Keratinocyte (primary cell): Measurements from ENCODE around the gene PDE1C. TPM values are rescaled to one million over a fixed set of nuclear protein-coding genes. Genes with fewer than 3 reads are reported as not detected.

Source experiments
- DNase-seq: peaks from one replicate; pipeline ENCODE4 v3.0.0-alpha.2; 2011; ENCODE audit warnings: low read depth, missing footprints, low spot score
- FAIRE-seq: peaks from 2 replicates; lab custom pipeline; 2011; peaks lifted over from hg19 to GRCh38; lab: Jason Lieb, UNC
- H2AFZ ChIP-seq: 2 replicates; pipeline ENCODE4 v1.6.0; 2012; ENCODE audit warnings: low read length, control low read depth, inconsistent platforms; ENCODE audit not compliant: control insufficient read depth
- H3K27ac ChIP-seq: 2 replicates; pipeline ENCODE4 v1.5.1; 2011; ENCODE audit warnings: low read length; ENCODE audit not compliant: control insufficient read depth, insufficient read depth
- H3K27me3 ChIP-seq: 3 replicates; pipeline ENCODE4 v1.6.0; 2011; ENCODE audit warnings: low read length; ENCODE audit not compliant: control insufficient read depth, insufficient read depth; ENCODE audit errors: extremely low read depth
- H3K36me3 ChIP-seq, 2 experiments: 2 replicates in 1 of 2; 3 replicates in 1 of 2; pipeline ENCODE4 v1.5.1; 2011; ENCODE audit warnings: low read length in 2 of 2, mild to moderate bottlenecking in 1 of 2; ENCODE audit not compliant: control insufficient read depth in 2 of 2, insufficient read depth in 2 of 2; ENCODE audit errors: extremely low read depth in 1 of 2
- H3K4me1 ChIP-seq: 3 replicates; pipeline ENCODE4 v1.5.1; 2011; ENCODE audit warnings: low read length; ENCODE audit not compliant: control insufficient read depth, insufficient read depth; ENCODE audit errors: extremely low read depth
- H3K4me2 ChIP-seq: 3 replicates; pipeline ENCODE4 v1.6.0; 2011; ENCODE audit warnings: low read depth, low read length; ENCODE audit not compliant: control insufficient read depth, insufficient read depth; ENCODE audit errors: extremely low read depth
- H3K4me3 ChIP-seq, 3 experiments: fragments of 200-600 bp in 1 of 3; sonication (generic) in 1 of 3; 2 replicates in 2 of 3; 3 replicates in 1 of 3; pipeline ENCODE4 v1.5.1; 2011 to 2016; ENCODE audit warnings: low read length in 3 of 3, mild to moderate bottlenecking in 3 of 3, control low read depth in 2 of 3, inconsistent platforms in 1 of 3, low read depth in 1 of 3, mixed read lengths in 1 of 3, mixed run types in 1 of 3, moderate library complexity in 1 of 3; ENCODE audit not compliant: control insufficient read depth in 2 of 3, insufficient read depth in 2 of 3; ENCODE audit errors: extremely low read depth in 1 of 3
- H3K79me2 ChIP-seq: 2 replicates; pipeline ENCODE4 v1.6.0; 2012; ENCODE audit warnings: low read length; ENCODE audit not compliant: control insufficient read depth, insufficient read depth
- H3K9ac ChIP-seq: 3 replicates; pipeline ENCODE4 v1.6.0; 2011; ENCODE audit warnings: low read length; ENCODE audit not compliant: control insufficient read depth, insufficient read depth; ENCODE audit errors: extremely low read depth
- H3K9me1 ChIP-seq: 3 replicates; pipeline ENCODE4 v1.6.0; 2011; ENCODE audit warnings: low read length; ENCODE audit not compliant: control insufficient read depth, insufficient read depth; ENCODE audit errors: extremely low read depth
- H3K9me3 ChIP-seq: 2 replicates; pipeline ENCODE4 v1.5.1; 2012; ENCODE audit warnings: low read depth, low read length; ENCODE audit not compliant: control insufficient read depth
- H4K20me1 ChIP-seq: 3 replicates; pipeline ENCODE4 v1.6.0; 2011; ENCODE audit warnings: low read length; ENCODE audit not compliant: control insufficient read depth, insufficient read depth; ENCODE audit errors: extremely low read depth
- CTCF ChIP-seq, 3 experiments: IDR thresholded peaks in 1 of 3; conservative IDR thresholded peaks in 1 of 3; optimal IDR thresholded peaks in 1 of 3; 2 replicates in 2 of 3; 3 replicates in 1 of 3; pipeline versions ENCODE3 to v1.5.1; 2011; ENCODE audit warnings: low read length in 3 of 3, mild to moderate bottlenecking in 3 of 3, moderate library complexity in 2 of 3, control low read depth in 1 of 3, inconsistent platforms in 1 of 3; ENCODE audit not compliant: insufficient read depth in 2 of 3; ENCODE audit errors: extremely low read depth in 1 of 3
- EZH2 ChIP-seq: IDR thresholded peaks from one replicate; pipeline ENCODE4 v1.6.1; 2012; ENCODE audit warnings: inconsistent platforms, mild to moderate bottlenecking, low read length, moderate library complexity
- dilution Hi-C: fragments of 300-500 bp; cut with MboI; formaldehyde crosslinking; loops from one replicate; pipeline ENCODE4 v1.7.0; 2020; ENCODE audit warnings: low sequenced_read_pairs; ENCODE audit not compliant: extremely low pct_ligation_motif_present
- polyA plus RNA-seq, 5 experiments: library from polyadenylated mRNA; depleted of rRNA in 3 of 5; stranded (reverse) in 3 of 5; stranded (forward) in 1 of 5; unstranded in 1 of 5; fragments of >200 nt; gene quantifications; 1 replicate in 1 of 5; 2 replicates in 3 of 5; 3 replicates in 1 of 5; pipeline versions ENCODE4 v1.2.1 to v1.2.3, GENCODE V29; 2011 to 2012; ENCODE audit warnings: missing spikeins in 2 of 5, low read depth in 1 of 5, low replicate concordance in 1 of 5

The PDE1C gene
- polyA plus RNA-seq, 1 donor (not counting 4 experiments of a cell fraction or from before 2014, with no cell fraction given), result 2.5 TPM

DNA sequence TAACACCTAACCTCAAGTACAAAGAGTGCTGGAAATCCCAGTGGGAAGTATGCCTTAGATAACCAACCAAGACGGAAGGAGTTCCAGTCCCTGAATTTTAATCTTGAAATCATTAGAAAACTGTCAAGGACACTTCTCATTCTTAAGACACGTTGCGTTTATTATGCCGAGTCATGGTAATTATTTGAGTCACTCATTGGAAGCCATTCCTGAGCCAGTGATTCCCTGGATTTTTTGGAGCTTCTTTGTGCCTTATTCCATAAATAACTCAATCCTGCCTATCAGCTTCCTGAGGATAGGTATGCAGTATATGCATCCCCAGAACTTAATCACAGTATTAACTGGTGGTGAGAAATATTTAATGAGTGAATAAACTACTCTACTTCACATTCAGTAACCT, 305.7 kb downstream of the PDE1C start:
- no peak overlapping the region for H3K9ac ChIP-seq
- H3K79me2 ChIP-seq, result no peaks in the 10 kb centered on the region
- H2AFZ ChIP-seq, result no peak overlapping the region
- DNase-seq (no peak), FAIRE-seq (no peak)
- H3K9me3 ChIP-seq, result no peaks in the 10 kb centered on the region
- no peaks in the 10 kb centered on the region for H3K36me3 ChIP-seq
- H3K27me3 ChIP-seq, result no peaks in the 10 kb centered on the region
- no peaks in the 10 kb centered on the region for H3K9me1 ChIP-seq
- H4K20me1 ChIP-seq, result no peaks in the 10 kb centered on the region
- H3K4me3 ChIP-seq, result no peak overlapping the region
- H3K4me1 ChIP-seq, result no peaks in the 10 kb centered on the region
- no peak overlapping the region for H3K27ac ChIP-seq
- TF ChIP-seq CTCF (optimal IDR thresholded peaks at IDR 0.05 in 1 of 3, IDR thresholded peaks at IDR 0.05 in 1 of 3, conservative IDR thresholded peaks at IDR 0.05 in 1 of 3; ENCODE audit: extremely low read depth in 1 of 3, insufficient read depth in 2 of 3, low read length in 3 of 3) (no peak), EZH2 (no peak)
- dilution Hi-C loops, result no loop called here
- no peak overlapping the region for H3K4me2 ChIP-seq

DNA sequence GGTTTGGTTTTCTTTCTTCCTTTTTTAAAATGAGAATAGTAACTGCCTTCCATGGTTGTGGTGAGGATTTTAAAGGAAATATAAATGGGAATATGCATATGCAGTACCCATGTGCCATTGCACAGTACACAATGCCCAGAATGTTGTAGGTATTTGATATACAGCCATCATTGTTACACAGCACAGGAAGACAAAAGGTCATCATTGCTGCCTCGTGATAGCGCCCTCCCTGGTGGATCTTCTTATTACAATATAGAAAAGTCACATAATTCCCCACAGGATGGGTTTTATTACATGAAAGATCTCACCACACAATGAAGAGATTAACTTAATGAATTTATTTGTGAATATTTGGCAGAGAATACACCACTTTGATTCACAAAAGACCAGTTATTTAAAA, 306.7 kb downstream of the PDE1C start:
- H3K27me3 ChIP-seq, result no peaks in the 10 kb centered on the region
- H3K4me3 ChIP-seq, result no peak overlapping the region
- H3K79me2 ChIP-seq, result no peaks in the 10 kb centered on the region
- no peak overlapping the region for H2AFZ ChIP-seq
- H3K4me1 ChIP-seq, result no peaks in the 10 kb centered on the region
- peak; percentile 16 to 34 (median 26) for TF ChIP-seq CTCF (optimal IDR thresholded peaks at IDR 0.05 in 1 of 3, IDR thresholded peaks at IDR 0.05 in 1 of 3, conservative IDR thresholded peaks at IDR 0.05 in 1 of 3; ENCODE audit: extremely low read depth in 1 of 3, insufficient read depth in 2 of 3, low read length in 3 of 3)
- TF ChIP-seq EZH2, result no peak
- H3K9ac ChIP-seq, result no peak overlapping the region
- no peak overlapping the region for H3K4me2 ChIP-seq
- no peak overlapping the region for H3K27ac ChIP-seq
- H3K36me3 ChIP-seq, result no peaks in the 10 kb centered on the region
- no peaks in the 10 kb centered on the region for H3K9me3 ChIP-seq
- H4K20me1 ChIP-seq, result no peaks in the 10 kb centered on the region
- DNase-seq (no peak), FAIRE-seq (no peak)
- H3K9me1 ChIP-seq, result no peaks in the 10 kb centered on the region
- dilution Hi-C loops, result no loop called here
